Lower leg skin (tissue), 3 donors: ENCODE measurements around the gene DTD1.

ENCODE experiments used
- CTCF ChIP-seq, 3 donors: fragments of 450-650 bp; IDR thresholded peaks; one replicate each; pipeline ENCODE4 v1.5.1; 2016; ENCODE audit warnings: antibody characterized with exemption in 3 of 3, mild to moderate bottlenecking in 3 of 3, moderate library complexity in 2 of 3
- POLR2A ChIP-seq, 2 donors: fragments of 450-650 bp; IDR thresholded peaks; one replicate each; pipeline ENCODE4 v1.6.1; 2016 to 2017; ENCODE audit warnings: antibody characterized with exemption in 2 of 2, mild to moderate bottlenecking in 1 of 2, moderate library complexity in 1 of 2

- TF ChIP-seq CTCF (IDR thresholded peaks at IDR 0.05) (no peak), POLR2A (IDR thresholded peaks at IDR 0.05) (no peak)
Measured at GRCh38 chr20:18596270-18596669, 8.4 kb downstream of the DTD1 start.
